ENCODE measurements around the gene FBXO10. TPM values are rescaled to one million over a fixed set of nuclear protein-coding genes. Genes with fewer than 3 reads are reported as not detected.

Gene FBXO10
- total and polyA plus RNA-seq, 3 donors from 2014 or later = 28.3 to 31.7 (median 28.7) TPM

DNA sequence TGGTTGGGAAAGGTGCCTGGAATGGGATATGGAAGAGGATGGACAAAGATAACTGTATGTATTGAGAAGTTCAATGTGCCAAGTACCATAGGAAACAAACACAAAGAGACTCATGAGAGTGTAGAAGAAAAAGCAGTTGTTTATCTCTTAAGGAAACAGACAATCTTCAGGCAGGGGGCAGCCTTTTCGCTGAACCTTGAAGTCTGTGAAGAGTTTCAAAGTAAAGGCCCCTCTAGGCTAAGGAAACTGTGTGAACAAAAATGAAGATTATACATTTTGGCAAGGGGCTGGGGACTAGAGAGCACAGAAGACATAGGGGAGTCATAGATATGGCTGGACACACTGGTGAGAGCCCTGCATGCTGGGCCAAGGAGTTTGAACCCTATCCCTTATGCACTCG lies 47.1 kb upstream of the FBXO10 start:
- H3K4me3 ChIP-seq = no peak overlapping the region
- no peak for DNase-seq
- intact Hi-C loops (cut with DNase I; ENCODE audit: low total_unique reads) = no loop called here
- WGBS, 2 donors = 81 to 85% methylated on average over 2 of the region's 2 CpGs
- H3K27me3 ChIP-seq = no peaks in the 10 kb centered on the region
- no peak overlapping the region for H3K27ac ChIP-seq
- H3K9me3 ChIP-seq = no peaks in the 10 kb centered on the region
- H3K4me1 ChIP-seq = no peaks in the 10 kb centered on the region
- no peak for TF ChIP-seq POLR2A (IDR thresholded peaks at IDR 0.05)
- TF ChIP-seq, protein P1, sequence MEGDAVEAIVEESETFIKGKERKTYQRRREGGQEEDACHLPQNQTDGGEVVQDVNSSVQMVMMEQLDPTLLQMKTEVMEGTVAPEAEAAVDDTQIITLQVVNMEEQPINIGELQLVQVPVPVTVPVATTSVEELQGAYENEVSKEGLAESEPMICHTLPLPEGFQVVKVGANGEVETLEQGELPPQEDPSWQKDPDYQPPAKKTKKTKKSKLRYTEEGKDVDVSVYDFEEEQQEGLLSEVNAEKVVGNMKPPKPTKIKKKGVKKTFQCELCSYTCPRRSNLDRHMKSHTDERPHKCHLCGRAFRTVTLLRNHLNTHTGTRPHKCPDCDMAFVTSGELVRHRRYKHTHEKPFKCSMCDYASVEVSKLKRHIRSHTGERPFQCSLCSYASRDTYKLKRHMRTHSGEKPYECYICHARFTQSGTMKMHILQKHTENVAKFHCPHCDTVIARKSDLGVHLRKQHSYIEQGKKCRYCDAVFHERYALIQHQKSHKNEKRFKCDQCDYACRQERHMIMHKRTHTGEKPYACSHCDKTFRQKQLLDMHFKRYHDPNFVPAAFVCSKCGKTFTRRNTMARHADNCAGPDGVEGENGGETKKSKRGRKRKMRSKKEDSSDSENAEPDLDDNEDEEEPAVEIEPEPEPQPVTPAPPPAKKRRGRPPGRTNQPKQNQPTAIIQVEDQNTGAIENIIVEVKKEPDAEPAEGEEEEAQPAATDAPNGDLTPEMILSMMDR (IDR thresholded peaks at IDR 0.05) = no peak
- no peaks in the 10 kb centered on the region for H3K36me3 ChIP-seq (ENCODE audit: low read depth, missing control alignments)

DNA sequence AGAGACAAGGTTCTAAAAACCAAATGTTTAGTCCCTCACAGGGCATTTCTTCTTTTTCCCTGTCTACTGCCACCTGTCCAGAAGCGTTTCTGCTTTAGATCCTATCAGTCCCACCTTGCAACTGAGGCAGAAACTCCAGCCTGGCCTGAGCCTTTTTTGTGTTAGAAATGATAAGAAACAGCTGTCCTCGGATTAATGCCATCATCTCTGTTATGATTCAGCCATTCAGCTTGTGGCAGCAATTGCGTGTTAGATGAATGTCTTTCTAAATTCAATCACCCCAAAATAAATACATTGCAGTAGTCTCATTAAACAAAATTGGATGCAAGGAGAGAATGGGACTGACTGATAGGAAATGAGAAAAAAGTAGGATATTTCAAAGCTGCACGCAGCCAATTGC lies 46.3 kb upstream of the FBXO10 start:
- no peaks in the 10 kb centered on the region for H3K27me3 ChIP-seq
- H3K27ac ChIP-seq = no peak overlapping the region
- DNase-seq = no peak
- no peaks in the 10 kb centered on the region for H3K9me3 ChIP-seq
- no peaks in the 10 kb centered on the region for H3K36me3 ChIP-seq (ENCODE audit: low read depth, missing control alignments)
- no peaks in the 10 kb centered on the region for H3K4me1 ChIP-seq
- WGBS, 2 donors = 83 to 84% methylated on average over 4 of the region's 4 CpGs
- intact Hi-C loops (cut with DNase I; ENCODE audit: low total_unique reads) = no loop called here
- H3K4me3 ChIP-seq = no peak overlapping the region
- TF ChIP-seq POLR2A (IDR thresholded peaks at IDR 0.05) = no peak
- TF ChIP-seq, protein P1 (IDR thresholded peaks at IDR 0.05) = no peak

DNA sequence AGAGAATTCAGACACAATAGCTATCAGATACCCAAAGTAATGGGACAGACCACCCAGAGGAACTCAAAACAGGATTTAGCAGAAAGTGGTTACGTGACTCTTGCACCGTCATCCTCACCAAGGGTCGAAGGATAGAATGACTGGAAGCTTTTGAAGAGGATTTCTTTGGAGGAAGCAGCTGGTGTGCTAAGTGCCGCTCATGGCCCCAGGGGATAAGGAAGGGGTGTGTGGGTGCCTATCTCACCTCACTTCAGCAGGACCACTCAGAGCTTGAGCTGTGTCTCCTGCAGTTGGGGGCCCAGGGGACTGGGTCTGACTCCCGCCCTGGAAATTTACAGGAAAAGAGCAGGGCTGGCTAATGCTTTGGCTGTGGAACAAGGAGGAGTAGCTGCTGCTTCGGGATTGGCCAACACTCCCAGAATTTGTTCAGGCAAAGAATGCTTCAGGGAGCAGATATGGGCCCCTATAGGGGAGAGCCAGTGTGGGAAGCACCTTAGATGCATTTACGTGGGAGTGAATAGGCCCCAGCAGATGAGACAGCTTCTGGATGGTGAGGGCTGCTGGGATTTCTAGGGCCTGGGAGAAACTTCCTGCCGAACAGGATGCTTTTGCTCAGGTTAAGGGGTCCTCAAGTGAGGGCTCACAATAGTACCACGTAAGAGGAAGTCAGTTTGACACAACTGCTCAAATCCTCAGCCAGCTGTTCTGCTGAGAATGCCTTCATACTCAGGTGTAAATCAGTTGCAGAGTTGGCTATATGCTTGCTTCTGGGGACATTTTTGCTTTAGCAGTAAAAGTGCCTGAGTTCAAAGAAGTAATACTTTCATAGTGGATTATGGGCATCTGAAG lies 45.3 kb upstream of the FBXO10 start:
- WGBS, 2 donors = 58 to 61% methylated on average over 9 of the region's 9 CpGs
- H3K36me3 ChIP-seq (ENCODE audit: low read depth, missing control alignments) = no peaks in the 10 kb centered on the region
- no peak for TF ChIP-seq POLR2A (IDR thresholded peaks at IDR 0.05)
- TF ChIP-seq, protein P1 (IDR thresholded peaks at IDR 0.05) = no peak
- H3K4me3 ChIP-seq = no peak overlapping the region
- H3K27me3 ChIP-seq = no peaks in the 10 kb centered on the region
- H3K4me1 ChIP-seq = no peaks in the 10 kb centered on the region
- no peaks in the 10 kb centered on the region for H3K9me3 ChIP-seq
- no peak overlapping the region for H3K27ac ChIP-seq
- DNase-seq = no peak
- intact Hi-C loops (cut with DNase I; ENCODE audit: low total_unique reads) = no loop called here

DNA sequence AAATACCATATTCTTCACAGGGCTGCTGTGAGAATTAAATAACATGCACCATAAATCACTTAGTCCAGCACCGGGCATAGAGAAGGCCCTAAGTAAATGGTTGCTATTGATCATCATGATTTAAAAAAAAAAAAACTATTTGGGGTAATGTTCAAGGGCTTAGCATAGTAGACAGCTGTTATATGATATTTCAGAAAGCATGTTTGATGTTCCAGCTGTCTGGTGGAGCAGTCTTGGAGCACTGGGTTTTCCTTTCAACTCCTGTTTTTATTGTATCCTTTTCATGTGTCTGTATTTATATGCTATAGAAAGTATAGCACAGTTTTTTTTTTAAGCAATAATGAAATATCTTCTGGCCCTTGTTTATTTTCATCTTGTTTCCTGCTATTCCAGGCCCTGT lies 44.2 kb upstream of the FBXO10 start:
- intact Hi-C loops (cut with DNase I; ENCODE audit: low total_unique reads) = no loop called here
- H3K27me3 ChIP-seq = no peaks in the 10 kb centered on the region
- no peak for DNase-seq
- no peaks in the 10 kb centered on the region for H3K9me3 ChIP-seq
- no peaks in the 10 kb centered on the region for H3K36me3 ChIP-seq (ENCODE audit: low read depth, missing control alignments)
- H3K27ac ChIP-seq = no peak overlapping the region
- H3K4me3 ChIP-seq = no peak overlapping the region
- TF ChIP-seq, protein P1 (IDR thresholded peaks at IDR 0.05) = no peak
- TF ChIP-seq POLR2A (IDR thresholded peaks at IDR 0.05) = no peak
- no peaks in the 10 kb centered on the region for H3K4me1 ChIP-seq
- WGBS, 2 donors = 73 to 76% methylated on average over 1 of the region's 1 CpG

DNA sequence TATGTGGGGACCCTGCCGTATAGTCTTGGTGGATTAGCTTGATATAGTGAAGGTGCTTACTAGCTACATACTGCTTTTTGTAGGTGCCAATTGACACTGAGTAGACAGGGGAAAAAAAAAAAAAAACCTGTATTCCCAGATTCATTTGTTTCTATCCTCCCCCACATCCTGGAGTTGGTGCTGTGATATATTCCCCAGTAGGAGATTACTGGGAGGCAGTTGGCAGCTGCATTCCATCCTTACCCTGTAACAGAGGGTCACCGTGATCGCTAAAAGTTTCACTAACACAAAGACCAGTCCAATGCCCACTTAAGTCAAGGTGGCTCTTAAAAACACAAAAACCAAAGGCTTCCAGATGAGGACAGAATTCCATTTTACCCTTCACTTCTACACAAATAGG lies 43.6 kb upstream of the FBXO10 start:
- intact Hi-C loops (cut with DNase I; ENCODE audit: low total_unique reads) = no loop called here
- TF ChIP-seq, protein P1 (IDR thresholded peaks at IDR 0.05) = no peak
- no peak for TF ChIP-seq POLR2A (IDR thresholded peaks at IDR 0.05)
- Histone ChIP-seq H3K36me3 (ENCODE audit: low read depth, missing control alignments) (no peaks in the 10 kb centered on the region), H3K4me1 (no peaks in the 10 kb centered on the region), H3K4me3 (no peak overlapping the region), H3K27ac (no peak overlapping the region), H3K27me3 (no peaks in the 10 kb centered on the region), H3K9me3 (no peaks in the 10 kb centered on the region)
- DNase-seq = no peak
- 52 to 62% methylated on average over 3 of the region's 3 CpGs for WGBS, 2 donors

Data from testis (tissue), 3 donors.